Activated effector memory CD4-positive, alpha-beta T cell treated with anti-CD3 and anti-CD28 coated beads, Interleukin-2, amount 50 U/mL, for 16 hours (primary cell): ENCODE measurements around the gene INSC.

Experiments
- DNase-seq: peaks from one replicate; pipeline ENCODE4 v3.0.0-alpha.2; 2020

The INSC gene

GRCh38 chr11:15227011-15227410 is 112.3 kb downstream of the INSC start:
- no peak for DNase-seq

- no peak for DNase-seq
These were observed 113.7 kb downstream of the INSC start for GRCh38 chr11:15228331-15228849.

GRCh38 chr11:15229069-15229468 is 114.3 kb downstream of the INSC start:
- DNase-seq, result no peak

- no peak for DNase-seq
These were observed 117.8 kb downstream of the INSC start for GRCh38 chr11:15232496-15232895.

- DNase-seq, result no peak
These were observed 118.8 kb downstream of the INSC start for GRCh38 chr11:15233371-15234165.

GRCh38 chr11:15234796-15235195 is 120.1 kb downstream of the INSC start:
- DNase-seq, result no peak

- no peak for DNase-seq
These were observed 121.8 kb downstream of the INSC start for GRCh38 chr11:15236559-15236958.

- DNase-seq, result no peak
These were observed 124.1 kb downstream of the INSC start for GRCh38 chr11:15238856-15239255.

GRCh38 chr11:15248749-15249148 is 134.0 kb downstream of the INSC start:
- DNase-seq, result no peak

GRCh38 chr11:15258433-15259165 is 143.9 kb downstream of the INSC start:
- no peak for DNase-seq

GRCh38 chr11:15266999-15267398 is 152.3 kb downstream of the INSC start:
- DNase-seq, result no peak

GRCh38 chr11:15268598-15268997 is 153.9 kb downstream of the INSC start:
- DNase-seq, result no peak

GRCh38 chr11:15275141-15275540 is 160.4 kb downstream of the INSC start:
- DNase-seq, result no peak

- no peak for DNase-seq
These were observed 161.9 kb downstream of the INSC start for GRCh38 chr11:15276621-15277020.

- no peak for DNase-seq
These were observed 163.4 kb downstream of the INSC start for GRCh38 chr11:15278128-15278527.

- DNase-seq, result no peak
These were observed 165.7 kb downstream of the INSC start for GRCh38 chr11:15280393-15280792.

- DNase-seq, result no peak
These were observed 168.0 kb downstream of the INSC start for GRCh38 chr11:15282754-15283153.

- DNase-seq, result no peak
These were observed 171.7 kb downstream of the INSC start for GRCh38 chr11:15286465-15286864.

- DNase-seq, result no peak
These were observed 174.1 kb downstream of the INSC start for GRCh38 chr11:15288863-15289262.

- DNase-seq, result no peak
These were observed 175.0 kb downstream of the INSC start for GRCh38 chr11:15289723-15290122.

- no peak for DNase-seq
These were observed 177.2 kb downstream of the INSC start for GRCh38 chr11:15291885-15292284.

GRCh38 chr11:15293975-15294620 is 179.4 kb downstream of the INSC start:
- DNase-seq, result no peak

- no peak for DNase-seq
These were observed 181.0 kb downstream of the INSC start for GRCh38 chr11:15295695-15296094.
